Endothelial cell of umbilical vein (primary cell): ENCODE measurements around the gene HOXA13. TPM values are rescaled to one million over a fixed set of nuclear protein-coding genes. Genes with fewer than 3 reads are reported as not detected.

Source experiments
- BruUV-seq: library from RNA; stranded (reverse); fragments of 400-500 nt; replicated peaks from 2 replicates; lab custom pipeline; 2021; lab: Mats Ljungman, UMichigan
- CTCF ChIA-PET: fragments of 300-600, 350-600 bp; sonication (Branson Sonifier 250); formaldehyde crosslinking; loops from one replicate; lab custom pipeline; 2021; ENCODE audit warnings: antibody characterized with exemption, inconsistent platforms; lab: Charles Lee
- POLR2A ChIA-PET: fragments of 300-600, 350-600 bp; sonication (Branson Sonifier 250); formaldehyde crosslinking; loops from one replicate; lab custom pipeline; 2021; ENCODE audit warnings: antibody characterized with exemption, inconsistent platforms; lab: Charles Lee
- DNase-seq: peaks from one replicate; pipeline ENCODE4 v3.0.0-alpha.2; 2011; ENCODE audit warnings: low read depth, low spot score
- FAIRE-seq: peaks from 2 replicates; lab custom pipeline; 2011; peaks lifted over from hg19 to GRCh38; lab: Jason Lieb, UNC
- H2AFZ ChIP-seq: 2 replicates; pipeline ENCODE4 v1.6.0; 2012; ENCODE audit warnings: low read depth, low read length, control low read depth, inconsistent platforms
- H3K27ac ChIP-seq: 2 replicates; pipeline ENCODE4 v1.5.1; 2011; ENCODE audit warnings: low read depth, mild to moderate bottlenecking, control low read depth, low read length, moderate library complexity; ENCODE audit not compliant: insufficient read depth
- H3K27me3 ChIP-seq, 2 experiments: 2 replicates each; pipeline versions ENCODE4 v1.6.0 to v1.6.1; 2011; ENCODE audit warnings: low read length in 2 of 2, mixed read lengths in 1 of 2; ENCODE audit not compliant: control insufficient read depth in 2 of 2, insufficient read depth in 2 of 2
- H3K36me3 ChIP-seq, 2 experiments: 2 replicates in 1 of 2; 3 replicates in 1 of 2; pipeline ENCODE4 v1.5.1; 2011; ENCODE audit warnings: low read length in 2 of 2, mild to moderate bottlenecking in 1 of 2, moderate library complexity in 1 of 2; ENCODE audit not compliant: control insufficient read depth in 2 of 2, insufficient read depth in 2 of 2; ENCODE audit errors: extremely low read depth in 1 of 2
- H3K4me1 ChIP-seq: 3 replicates; pipeline ENCODE4 v1.5.1; 2011; ENCODE audit warnings: mild to moderate bottlenecking, low read length; ENCODE audit not compliant: control insufficient read depth, insufficient read depth; ENCODE audit errors: extremely low read depth
- H3K4me2 ChIP-seq: 2 replicates; pipeline ENCODE4 v1.6.1; 2011; ENCODE audit warnings: low read length, control low read depth, mixed read lengths; ENCODE audit not compliant: insufficient read depth
- H3K4me3 ChIP-seq, 3 experiments: fragments of 200-600 bp in 1 of 3; sonication (generic), shearing (Covaris generic) in 1 of 3; replicated peaks in 1 of 3; 2 replicates each; pipeline ENCODE4 v1.5.1; 2011 to 2016; ENCODE audit warnings: control low read depth in 3 of 3, low read length in 3 of 3, mild to moderate bottlenecking in 2 of 3, inconsistent platforms in 1 of 3, low read depth in 1 of 3, moderate library complexity in 1 of 3; ENCODE audit not compliant: insufficient read depth in 1 of 3
- H3K79me2 ChIP-seq: 2 replicates; pipeline ENCODE4 v1.6.0; 2012; ENCODE audit warnings: low read length, inconsistent platforms; ENCODE audit not compliant: control insufficient read depth, insufficient read depth
- H3K9ac ChIP-seq: replicated peaks from 2 replicates; pipeline ENCODE3; 2011; ENCODE audit warnings: low read length, control low read depth; ENCODE audit not compliant: insufficient read depth; ENCODE audit errors: extremely low read depth
- H3K9me1 ChIP-seq: replicated peaks from 3 replicates; pipeline ENCODE4 v1.6.0; 2011; ENCODE audit warnings: mild to moderate bottlenecking, low read length; ENCODE audit not compliant: control insufficient read depth, insufficient read depth; ENCODE audit errors: extremely low read depth
- H3K9me3 ChIP-seq: replicated peaks from 2 replicates; pipeline ENCODE4 v1.5.1; 2012; ENCODE audit warnings: low read length, inconsistent platforms; ENCODE audit not compliant: control insufficient read depth, insufficient read depth
- H4K20me1 ChIP-seq: replicated peaks from 2 replicates; pipeline ENCODE3; 2011; ENCODE audit warnings: mild to moderate bottlenecking, low read length; ENCODE audit not compliant: control insufficient read depth, insufficient read depth; ENCODE audit errors: extremely low read depth
- CTCF ChIP-seq, 2 donors: IDR thresholded peaks; 1 replicate in 1 of 2; 2 replicates in 1 of 2; pipeline ENCODE4 v1.5.1; 2011; ENCODE audit warnings: low read length in 2 of 2, mild to moderate bottlenecking in 2 of 2, moderate library complexity in 2 of 2, control low read depth in 1 of 2, inconsistent platforms in 1 of 2, low read depth in 1 of 2; ENCODE audit not compliant: insufficient read depth in 1 of 2; ENCODE audit errors: extremely low read depth in 1 of 2
- EZH2 ChIP-seq: IDR thresholded peaks from 2 replicates; pipeline ENCODE4 v1.6.1; 2012; ENCODE audit warnings: borderline replicate concordance, low read depth, mild to moderate bottlenecking, moderate library complexity, low read length, inconsistent platforms; ENCODE audit not compliant: severe bottlenecking
- FOS ChIP-seq: IDR thresholded peaks from 2 replicates; pipeline ENCODE4 v1.6.1; 2011; ENCODE audit warnings: mild to moderate bottlenecking, low read length, moderate library complexity, borderline replicate concordance; ENCODE audit not compliant: insufficient read depth
- GATA2 ChIP-seq: IDR thresholded peaks from 2 replicates; pipeline ENCODE4 v1.7.0; 2011; ENCODE audit warnings: low read depth, mild to moderate bottlenecking, moderate library complexity, mixed read lengths, low read length; ENCODE audit not compliant: insufficient read length, insufficient read depth
- JUN ChIP-seq: IDR thresholded peaks from 2 replicates; pipeline ENCODE4 v1.6.1; 2011; ENCODE audit warnings: borderline replicate concordance, low read depth; ENCODE audit not compliant: insufficient read length, insufficient read depth
- MAX ChIP-seq: IDR thresholded peaks from 2 replicates; pipeline ENCODE4 v1.6.1; 2011; ENCODE audit not compliant: insufficient read depth, insufficient read length
- MYC ChIP-seq: IDR thresholded peaks from one replicate; pipeline ENCODE4 v1.6.1; 2011; ENCODE audit warnings: mild to moderate bottlenecking, low read depth, low read length
- POLR2A ChIP-seq: IDR thresholded peaks from 2 replicates; pipeline ENCODE4 v1.6.1; 2012; ENCODE audit warnings: low read depth, mild to moderate bottlenecking, control low read depth, low read length
- POLR2AphosphoS5 ChIP-seq: IDR thresholded peaks from 2 replicates; pipeline ENCODE4 v1.6.1; 2012; ENCODE audit warnings: low read depth, mild to moderate bottlenecking, control low read depth, low read length, moderate library complexity; ENCODE audit not compliant: insufficient read depth
- dilution Hi-C: fragments of 300-500 bp; cut with MboI; formaldehyde crosslinking; loops from one replicate; pipeline ENCODE4 v1.15.0; 2019; ENCODE audit warnings: low sequenced_read_pairs; ENCODE audit not compliant: extremely low pct_ligation_motif_present
- intact Hi-C: fragments of 100-400 bp; cut with micrococcal nuclease; formaldehyde crosslinking; loops from one replicate; pipeline ENCODE4 v1.10.0; 2022
- polyA plus RNA-seq, 4 experiments: library from polyadenylated mRNA; depleted of rRNA in 3 of 4; stranded (reverse) in 3 of 4; unstranded in 1 of 4; fragments of >200 nt; gene quantifications; 2 replicates each; pipeline versions ENCODE4 v1.2.1 to v1.2.3, GENCODE V29; 2011 to 2012; ENCODE audit warnings: missing spikeins in 1 of 4
- total RNA-seq: library from RNA; stranded (reverse); gene quantifications from 2 replicates; pipeline ENCODE4 v1.2.3, GENCODE V29; 2021

HOXA13 gene
- total and polyA plus RNA-seq, 2 donors (not counting 3 experiments of a cell fraction or from before 2014, with no cell fraction given) = 0.22 TPM; not detected in 1

- intact Hi-C loops (loop anchor here (5.0 kb wide), 1 partner anchor 1330 kb away; no protein-coding TSS in a partner anchor), dilution Hi-C loops (no loop called here)
- no peaks in the 10 kb centered on the region for H3K9me3 ChIP-seq
- CTCF ChIA-PET = interaction anchor here (0.8 to 6.0 kb wide), 14 partner anchors 8 to 910 kb away, joined by 3 to 49 read pairs (median 4); partner anchors contain the start of genes HOXA10, HOXA13 and HOXA7
- POLR2A ChIA-PET = interaction anchor here (1.1 to 2.0 kb wide), 2 partner anchors 11 to 18 kb away, joined by 3 to 6 read pairs; no protein-coding TSS in a partner anchor
- peak overlapping the region; percentile 48 to 84 (median 82) for H3K4me3 ChIP-seq
- DNase-seq (peak; percentile 65), FAIRE-seq (peak; percentile 89)
- TF ChIP-seq FOS = no peak
- TF ChIP-seq GATA2 = no peak
- TF ChIP-seq POLR2A = no peak
- no peak for TF ChIP-seq JUN
- TF ChIP-seq CTCF (IDR thresholded peaks at IDR 0.05; ENCODE audit: extremely low read depth in 1 of 2, insufficient read depth in 1 of 2, low read depth in 1 of 2, low read length in 2 of 2) = no peak
- TF ChIP-seq MAX = no peak
- TF ChIP-seq EZH2 = no peak
- TF ChIP-seq MYC = no peak
- TF ChIP-seq POLR2AphosphoS5 = no peak
- no peaks in the 10 kb centered on the region for H3K9me1 ChIP-seq
- no peaks in the 10 kb centered on the region for H3K36me3 ChIP-seq
- no TSS peak for BruUV-seq
- H2AFZ ChIP-seq = no peak overlapping the region
- H3K4me1 ChIP-seq = peaks cover 65% of the 10 kb centered on the region
- H3K27ac ChIP-seq = peak overlapping the region; percentile 90
- H3K4me2 ChIP-seq = peak overlapping the region; percentile 82
- peaks cover 57% of the 10 kb centered on the region for H3K79me2 ChIP-seq
- no peaks in the 10 kb centered on the region for H3K27me3 ChIP-seq
- H3K9ac ChIP-seq = peak overlapping the region; percentile 88
- no peaks in the 10 kb centered on the region for H4K20me1 ChIP-seq
Measured at GRCh38 chr7:27186668-27187474, 13.0 kb downstream of the HOXA13 start.
